GM19023 (cell line): ENCODE data around the gene SGK1.

Experiments used
- ATAC-seq: cut with Tn5 transposase; IDR thresholded peaks from one replicate; pipeline ENCODE4 v1.9.1; 2021; ENCODE audit warnings: mild to moderate bottlenecking, moderate library complexity; ENCODE audit not compliant: unreplicated experiment

The SGK1 gene

DNA sequence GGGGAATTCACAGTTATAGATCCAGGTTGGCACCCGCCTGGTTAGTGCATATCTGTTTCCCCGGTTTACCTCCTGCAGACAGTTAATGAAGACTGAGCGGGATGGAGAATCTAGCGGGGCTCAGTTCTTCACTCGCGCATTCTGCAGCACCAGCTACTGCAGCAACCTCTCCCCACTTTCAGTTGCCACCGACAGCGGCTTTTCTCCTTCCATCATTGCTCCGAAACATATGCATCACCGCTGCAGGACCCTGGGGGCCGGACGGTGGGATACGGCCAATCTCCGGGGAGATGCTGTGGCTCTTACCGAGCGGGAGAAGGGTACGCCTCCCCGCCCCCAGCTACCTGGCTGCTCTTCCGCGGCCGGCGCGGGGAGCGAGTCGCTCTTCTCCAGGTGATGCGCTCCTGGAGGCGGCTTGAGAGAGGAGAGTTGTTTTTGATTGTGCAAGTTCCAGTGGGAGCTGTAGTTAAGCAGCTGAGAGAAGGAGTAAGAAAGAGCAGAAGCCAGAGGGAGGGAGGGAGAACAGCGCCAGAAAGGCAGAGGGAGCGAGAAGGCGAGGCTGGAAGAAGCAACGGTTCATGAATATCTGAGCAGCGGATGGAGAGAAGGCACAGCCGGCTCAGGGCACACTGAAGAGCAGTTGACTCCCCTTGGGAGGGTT, at the start of gene SGK1:
Gene SGK1 (minus strand): TSS at position 642 of the 661 bp plus-strand sequence. CDS start 652 bp downstream, outside the sequence.
- no peak for ATAC-seq

DNA sequence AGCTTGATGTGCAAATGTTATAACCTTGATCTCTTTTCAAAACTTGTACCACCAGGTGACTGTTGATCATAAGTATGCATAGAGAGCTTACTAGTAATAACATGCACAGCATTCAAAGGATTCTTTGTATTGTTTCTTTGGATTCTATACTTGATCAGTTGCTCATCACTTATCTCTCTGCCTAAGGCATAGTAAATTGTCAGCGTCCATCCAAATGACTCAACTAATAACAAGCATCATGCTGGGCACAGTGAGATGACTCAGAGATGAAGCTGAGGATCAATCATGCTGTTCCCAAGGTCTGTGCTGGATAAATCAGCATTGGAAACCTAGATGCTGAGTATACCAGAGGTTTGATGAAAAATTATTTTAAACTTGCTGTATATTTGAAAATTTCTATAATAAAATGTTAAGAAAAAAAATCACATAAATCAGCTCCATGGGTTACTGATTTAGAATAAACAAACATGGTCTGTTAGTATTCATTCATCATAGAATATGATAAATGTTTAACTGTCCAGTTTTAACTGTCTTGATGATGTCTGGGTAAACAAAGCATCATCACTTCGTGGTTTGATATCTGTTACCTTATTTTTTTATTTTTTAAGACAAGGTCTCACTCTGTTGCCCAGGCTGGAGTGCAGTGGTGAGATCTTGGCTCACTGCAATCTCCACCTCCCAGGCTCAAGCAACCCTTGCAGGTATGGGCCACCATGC, 45.6 kb upstream of the SGK1 start:
- ATAC-seq, result no peak

DNA sequence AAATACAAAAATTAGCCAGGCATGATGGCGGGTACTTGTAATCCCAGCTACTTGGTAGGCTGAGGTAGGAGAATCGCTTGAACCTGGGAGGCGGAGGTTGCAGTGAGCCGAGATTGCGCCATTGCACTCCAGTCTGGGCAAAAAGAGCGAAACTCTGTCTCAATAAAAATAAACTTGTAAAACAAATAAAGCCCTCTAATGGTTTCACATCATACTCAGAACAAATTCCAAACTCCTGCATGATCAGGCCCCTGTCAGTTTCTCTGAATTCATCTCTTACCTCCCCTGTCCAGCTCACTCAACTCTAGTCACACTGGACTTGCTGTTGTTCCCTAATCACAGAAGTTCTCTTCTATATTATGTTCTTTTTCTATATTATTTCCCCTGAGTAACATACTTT, 43.1 kb upstream of the SGK1 start:
- no peak for ATAC-seq

DNA sequence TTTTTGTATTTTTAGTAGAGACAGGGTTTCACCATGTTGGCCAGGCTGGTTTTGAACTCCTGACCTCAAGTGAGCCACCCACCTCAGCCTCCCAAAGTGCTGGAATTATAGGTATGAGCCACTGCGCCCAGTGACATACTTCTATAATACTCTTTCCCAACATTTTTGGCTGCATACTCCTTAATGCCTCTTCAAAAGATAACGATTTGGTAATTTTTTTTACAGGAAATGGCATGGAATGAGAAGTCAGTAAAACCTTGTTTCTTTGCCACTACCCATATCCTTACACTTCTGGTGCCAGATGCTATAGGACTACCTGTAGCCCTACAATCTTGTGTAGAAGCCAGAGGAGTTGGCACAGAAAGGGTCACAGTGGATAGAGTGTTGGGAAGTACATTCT, 41.4 kb upstream of the SGK1 start:
- ATAC-seq, result no peak

DNA sequence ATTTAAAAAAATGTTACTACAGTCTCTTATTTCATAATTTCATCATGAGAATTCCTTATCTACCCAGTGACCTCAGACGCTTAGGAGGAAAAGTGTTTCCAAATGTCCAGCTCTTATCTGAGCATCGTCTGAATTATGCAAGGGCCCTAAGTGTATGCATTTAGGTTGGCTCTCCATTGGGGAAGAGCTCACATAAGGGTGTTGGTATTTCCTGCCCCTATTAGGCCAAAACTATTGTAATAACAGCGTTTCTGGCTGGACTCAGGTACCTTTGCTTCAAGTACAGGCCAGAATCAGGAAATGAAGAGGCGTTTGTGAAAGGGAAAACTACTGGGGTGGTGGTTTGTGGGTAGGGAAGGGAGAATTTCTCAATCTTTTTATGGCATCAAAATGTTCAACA, 40.4 kb upstream of the SGK1 start:
- ATAC-seq, result no peak

DNA sequence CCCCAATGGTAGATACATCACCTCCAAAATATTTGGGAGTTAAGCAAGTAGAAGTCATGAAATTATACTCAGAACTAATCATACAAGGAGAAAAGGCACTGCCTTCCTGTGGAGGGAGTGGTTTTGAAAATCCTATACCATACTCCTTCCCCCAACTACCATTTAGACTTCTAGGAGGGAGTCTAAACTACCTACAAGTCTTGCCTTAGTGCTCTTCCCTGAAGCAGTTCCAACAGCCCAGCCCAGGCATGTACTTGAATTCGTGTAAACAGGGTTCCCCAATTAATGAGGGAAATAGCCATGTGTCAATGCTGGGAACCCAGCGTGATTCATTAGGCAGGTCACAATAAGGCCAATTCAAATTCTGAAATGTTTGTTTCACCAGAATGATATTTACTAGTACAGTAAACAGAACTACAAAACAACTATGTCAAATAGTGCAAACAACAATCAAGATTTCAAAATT, 39.1 kb upstream of the SGK1 start:
- no peak for ATAC-seq

DNA sequence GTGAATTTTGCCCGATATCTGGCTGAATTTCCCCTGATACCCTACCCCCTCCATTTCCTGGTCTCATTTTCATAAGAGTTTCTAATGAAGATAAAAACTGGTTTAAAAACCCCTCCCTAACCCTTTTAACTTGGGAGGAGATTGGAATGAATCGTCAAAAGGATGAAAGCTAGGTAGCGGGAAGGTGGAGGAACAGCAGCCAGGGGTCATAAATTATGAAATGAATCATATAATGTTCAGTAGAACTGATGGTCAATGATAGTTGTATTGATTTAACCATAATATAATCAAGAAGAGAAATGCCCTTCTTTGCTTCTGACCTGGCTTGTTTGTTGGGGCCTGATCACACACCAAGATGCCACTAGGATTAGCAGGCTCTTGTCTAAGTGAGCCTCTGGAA, 38.5 kb upstream of the SGK1 start:
- no peak for ATAC-seq

DNA sequence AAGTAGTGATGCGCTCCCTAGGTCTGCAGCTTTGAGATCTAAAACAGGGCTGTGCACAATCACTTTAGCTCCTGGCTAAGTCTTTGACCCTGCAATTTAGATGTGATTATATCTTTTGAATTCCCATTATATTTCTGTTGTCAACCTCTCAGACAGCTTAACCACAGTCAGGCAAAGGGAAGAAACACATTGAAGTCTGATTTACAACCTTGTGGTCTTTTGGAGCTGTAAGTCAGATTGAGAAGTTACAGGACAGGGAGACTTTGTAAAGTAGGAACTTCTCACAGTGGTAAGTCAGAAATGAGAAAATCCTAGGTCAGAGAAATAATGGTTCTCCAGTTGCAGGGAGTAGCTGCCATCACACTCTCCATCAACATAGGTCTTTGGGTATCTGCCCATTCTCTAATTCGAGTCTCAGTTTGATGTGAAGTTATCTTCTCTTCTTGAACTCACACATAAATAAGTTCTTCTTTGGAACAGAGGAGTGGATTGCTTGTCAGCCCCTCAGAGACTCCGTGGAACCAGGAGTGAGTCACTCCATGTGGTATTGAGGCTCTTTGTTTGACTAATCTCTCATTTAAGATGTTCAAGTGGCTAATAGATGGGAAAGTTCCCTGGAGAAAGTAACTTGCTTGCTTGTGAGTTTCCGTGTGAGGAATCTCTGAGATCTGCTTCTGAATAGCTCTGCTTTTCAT, 35.0 kb upstream of the SGK1 start:
- ATAC-seq, result no peak

DNA sequence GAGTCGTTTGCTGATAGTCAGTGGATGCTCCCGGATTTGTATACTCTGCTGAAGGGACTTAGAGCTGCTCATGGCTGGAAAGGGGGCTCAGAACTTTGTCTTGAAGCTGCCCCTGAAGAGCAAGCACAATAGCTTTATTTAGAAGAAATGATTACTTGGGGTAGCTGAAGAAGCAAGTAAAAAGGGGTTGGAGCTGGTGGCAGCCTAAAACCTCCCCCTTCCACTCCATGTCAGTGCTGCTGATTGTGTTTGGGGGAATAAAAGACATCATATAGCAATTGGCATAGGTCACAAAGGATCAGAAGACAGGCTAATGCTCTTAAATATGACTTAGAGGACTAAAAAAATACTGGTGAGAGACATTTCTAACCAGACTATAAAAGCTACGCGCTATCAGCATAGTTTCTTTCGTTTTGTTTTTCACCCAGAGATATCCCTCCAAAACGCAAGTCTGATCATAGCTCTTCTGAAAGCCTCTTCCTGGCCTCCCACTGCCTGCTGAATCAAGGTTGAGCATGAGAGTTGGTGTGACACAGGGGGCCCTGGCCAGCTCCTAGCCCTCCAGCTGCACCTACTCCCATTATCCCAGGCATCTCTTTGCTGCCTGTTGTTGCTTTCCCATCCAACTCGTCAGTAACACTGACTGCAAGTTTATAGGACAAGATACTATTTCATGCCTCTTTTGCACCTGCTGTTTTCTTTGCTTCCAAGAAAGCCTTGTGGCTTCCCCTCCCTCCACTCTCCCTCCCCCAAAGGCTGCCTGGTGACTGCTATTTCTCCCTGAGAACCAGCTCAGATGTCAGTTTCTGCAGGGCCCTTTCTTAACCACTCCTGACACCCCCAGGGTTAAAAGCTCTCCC, 33.9 kb upstream of the SGK1 start:
- ATAC-seq, result no peak

DNA sequence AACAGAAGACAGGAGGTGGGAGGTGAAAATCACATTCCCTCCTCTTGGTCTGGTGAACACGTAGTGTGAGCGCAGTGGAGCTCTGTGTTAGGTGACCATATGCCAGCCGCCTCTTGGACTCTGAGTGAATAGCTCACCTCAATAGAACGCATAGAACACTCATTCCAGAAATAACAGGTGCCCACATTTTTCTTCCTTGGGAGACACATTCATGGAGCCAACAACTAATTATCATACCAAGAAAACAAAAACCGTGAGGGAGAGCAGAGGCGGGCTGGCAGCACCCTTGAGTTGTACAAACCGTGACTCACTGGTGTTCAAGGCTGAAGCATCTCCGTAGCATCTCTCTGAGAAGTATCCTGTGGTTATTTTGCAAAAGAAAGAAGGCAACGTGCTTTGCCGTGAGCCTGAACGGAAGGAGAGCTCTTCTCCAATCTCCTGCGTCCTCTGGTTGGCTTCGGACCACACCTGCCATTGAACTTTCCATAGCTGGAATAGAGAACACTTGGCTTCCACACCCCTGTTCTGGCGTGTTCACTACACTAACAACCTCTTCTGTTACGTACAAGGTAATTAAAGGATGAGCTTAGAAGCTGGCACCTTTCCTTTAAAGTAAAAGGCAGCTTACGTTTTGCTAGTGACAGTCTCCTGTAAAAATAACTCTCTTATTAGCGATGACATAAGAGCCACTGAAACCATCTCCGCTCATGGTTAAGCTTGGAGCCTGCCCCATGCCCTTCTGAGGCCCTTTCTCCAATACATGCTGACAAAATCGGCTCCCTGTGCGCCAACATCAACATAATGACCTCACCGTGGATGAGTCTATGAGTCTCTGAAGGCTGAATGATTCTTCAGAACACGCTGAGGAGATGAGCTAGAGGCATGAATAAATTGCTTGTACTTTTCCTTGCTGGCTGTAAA, 30.2 kb upstream of the SGK1 start:
- no peak for ATAC-seq

DNA sequence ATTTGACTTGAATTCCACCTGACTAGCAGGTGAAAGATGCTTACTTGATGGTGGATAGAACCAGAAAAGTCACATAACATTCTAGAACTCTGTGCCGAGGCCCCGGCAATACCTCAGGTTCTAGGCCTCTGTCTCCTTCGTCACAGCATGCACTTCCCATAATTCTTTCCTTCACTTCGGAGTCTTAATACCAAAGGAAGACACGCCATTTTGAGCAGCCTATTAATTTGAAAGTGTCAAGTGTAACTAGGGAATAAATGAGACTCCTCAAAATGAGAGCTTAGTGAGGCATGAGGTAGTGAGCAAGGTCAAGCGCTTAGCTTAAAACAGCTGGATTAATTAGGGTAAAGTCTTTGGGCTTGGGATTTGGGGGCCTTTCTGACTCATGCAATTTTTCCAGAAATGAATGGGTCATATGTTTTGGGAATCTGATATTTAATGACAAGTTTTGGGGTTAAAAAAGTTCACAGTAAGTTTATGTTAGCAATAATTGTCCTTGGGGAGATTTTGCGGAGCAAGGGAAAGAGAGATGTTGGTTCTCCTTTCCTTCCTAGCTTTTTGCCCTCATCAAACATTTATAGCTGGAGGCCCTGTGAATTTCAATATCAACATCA, 29.1 kb upstream of the SGK1 start:
- no peak for ATAC-seq

DNA sequence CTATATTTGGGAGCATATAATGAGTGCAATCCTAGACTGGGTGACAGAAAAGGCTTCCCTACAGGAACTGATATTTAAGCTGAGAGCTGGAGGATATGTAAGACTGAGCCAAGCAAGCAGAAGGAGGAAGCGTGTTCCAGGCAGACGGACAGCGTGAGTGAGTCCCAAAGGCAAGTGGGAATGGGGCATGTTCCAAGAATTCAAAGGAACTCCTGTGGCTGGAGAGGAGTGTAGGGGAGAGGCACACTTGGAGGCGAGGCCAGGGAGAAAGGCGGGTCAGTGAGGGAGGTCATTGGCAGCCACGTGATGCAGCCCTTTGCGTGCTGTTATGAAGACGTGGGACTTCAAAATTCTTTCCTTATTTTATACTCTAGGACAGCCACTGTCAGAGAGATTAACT, 27.9 kb upstream of the SGK1 start:
- no peak for ATAC-seq

DNA sequence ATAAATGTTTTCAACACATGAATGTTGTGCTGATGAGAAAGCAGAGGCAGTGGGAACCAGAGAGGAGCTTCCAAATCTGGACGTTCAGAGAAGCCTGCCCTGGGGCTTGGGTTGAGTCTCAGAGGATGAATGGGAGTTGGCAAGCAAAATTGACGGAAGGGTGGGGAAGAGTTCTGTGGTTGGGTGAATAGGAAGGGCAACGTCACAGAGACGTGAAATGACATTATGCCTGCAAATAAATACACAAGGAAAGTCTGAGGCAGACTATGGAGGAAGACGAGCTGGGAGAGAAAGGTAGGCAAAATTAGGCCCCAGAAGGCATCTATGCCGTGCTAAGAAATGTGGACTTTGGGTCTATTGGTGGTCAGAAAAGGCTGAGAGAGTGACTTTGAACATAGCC, 25.2 kb upstream of the SGK1 start:
- no peak for ATAC-seq

DNA sequence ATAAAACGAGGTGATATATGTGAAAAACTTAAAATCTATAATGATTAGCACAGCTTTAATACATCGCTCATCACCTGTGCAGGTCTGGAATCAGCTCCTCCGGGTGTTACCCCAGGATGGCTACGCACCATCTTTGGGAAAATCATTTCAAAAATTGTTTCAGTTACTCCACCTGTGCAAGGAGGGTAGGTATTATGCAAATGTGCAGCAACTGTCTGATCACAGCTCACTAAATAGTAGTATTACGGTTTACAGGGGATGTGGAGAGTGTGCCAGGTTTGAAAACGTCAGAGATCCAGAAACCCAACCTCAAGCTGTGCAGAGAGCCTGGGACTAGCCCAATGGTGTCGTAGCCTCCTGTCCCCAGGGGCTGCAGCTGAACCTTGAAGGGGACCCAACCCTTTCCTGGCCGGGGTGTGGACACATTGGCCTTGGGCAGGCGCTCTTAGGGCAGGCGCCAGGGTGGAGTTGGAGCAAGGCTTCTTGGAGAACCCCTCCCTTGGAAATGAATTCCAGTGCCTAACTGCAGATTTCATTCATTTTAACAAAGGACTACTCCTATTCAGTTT, 24.2 kb upstream of the SGK1 start:
- no peak for ATAC-seq

DNA sequence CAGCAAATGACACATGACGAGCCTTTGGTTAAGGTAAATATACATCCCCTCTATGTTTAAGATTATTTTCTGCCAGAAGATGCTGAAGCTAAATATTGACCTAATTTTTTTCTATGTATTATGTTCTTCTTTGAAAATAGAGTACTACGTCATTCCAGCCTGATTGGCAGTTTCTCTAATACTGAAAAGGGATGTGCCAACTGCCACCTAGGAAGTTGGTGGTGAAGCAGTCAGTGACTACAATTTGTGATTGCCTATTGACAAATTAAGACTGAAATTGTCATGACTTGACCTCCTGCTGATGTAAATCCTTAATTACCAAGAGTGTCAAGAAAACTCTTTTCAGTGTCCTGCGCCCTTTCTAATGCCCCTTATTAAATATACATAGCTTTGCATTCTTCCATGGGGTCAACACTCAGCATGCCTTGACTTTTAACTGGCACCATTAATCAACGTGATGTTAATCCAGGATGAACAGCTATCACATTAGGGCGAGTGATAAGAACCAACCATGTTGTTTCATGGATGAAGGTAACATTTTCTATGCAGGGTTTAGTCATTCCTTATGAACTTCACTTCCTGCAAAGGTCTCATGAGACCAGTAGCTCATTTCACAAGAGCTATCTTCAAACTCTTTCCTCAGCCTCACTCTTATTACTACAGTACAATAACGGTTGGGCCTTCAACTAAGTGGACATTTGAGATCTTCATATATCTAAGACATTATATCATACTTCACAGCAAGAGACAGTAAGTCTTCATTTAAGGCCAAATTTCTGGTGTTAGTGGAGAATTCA, 22.5 kb upstream of the SGK1 start:
- ATAC-seq, result no peak

DNA sequence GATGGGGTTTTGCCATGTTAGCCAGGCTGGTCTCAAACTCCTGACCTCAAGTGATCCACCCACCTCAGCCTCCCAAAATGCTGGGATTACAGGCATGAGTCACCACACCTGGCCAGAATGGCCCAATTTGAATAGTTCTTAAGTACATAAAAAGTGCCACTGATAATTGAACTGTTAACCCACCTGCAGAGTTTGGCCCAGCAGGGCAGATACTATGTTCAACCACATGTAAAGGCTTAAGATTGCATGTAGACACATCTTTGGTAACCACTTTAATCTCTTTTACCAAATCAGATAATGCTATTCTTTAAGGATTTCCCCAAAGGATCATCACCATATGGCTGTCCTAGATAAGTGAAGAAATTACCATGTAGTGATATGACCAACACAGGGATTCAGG, 21.3 kb upstream of the SGK1 start:
- ATAC-seq, result no peak

DNA sequence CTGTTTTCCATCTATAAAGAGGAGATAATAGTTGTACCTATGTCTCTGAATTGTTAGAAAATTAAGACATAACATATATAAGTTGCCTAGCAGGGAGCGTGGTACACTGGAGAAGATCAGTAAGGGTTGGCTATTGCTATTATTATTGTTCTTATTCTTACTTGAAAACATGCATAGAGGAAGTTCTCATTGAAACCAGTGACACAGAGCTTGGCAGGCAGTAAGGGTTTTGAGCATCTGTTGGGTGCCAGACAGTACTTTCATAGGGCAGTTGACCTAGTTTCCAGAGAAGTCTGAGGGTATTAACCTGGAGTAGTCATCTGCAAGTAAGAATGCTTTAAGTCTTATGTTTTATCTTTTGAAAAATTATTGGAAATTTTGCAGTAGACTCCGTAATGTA, 13.3 kb upstream of the SGK1 start:
- ATAC-seq, result no peak

DNA sequence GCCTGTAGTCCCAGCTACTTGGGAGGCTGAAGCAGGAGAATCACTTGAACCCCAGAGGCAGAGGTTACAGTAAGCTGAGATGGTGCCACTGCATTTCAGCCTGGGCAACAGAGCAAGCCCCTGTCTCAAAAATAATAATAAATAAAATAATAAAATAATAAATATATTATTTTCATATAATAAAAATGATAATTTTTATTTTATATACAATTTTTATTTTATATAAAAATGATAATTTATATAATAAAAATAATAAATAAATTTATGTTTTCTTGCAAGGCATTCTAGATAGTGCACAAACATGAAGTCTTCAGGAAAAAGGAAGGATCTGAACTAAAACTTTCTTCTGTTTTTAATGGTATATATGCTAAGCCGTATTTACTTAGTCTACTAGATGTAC, 12.6 kb upstream of the SGK1 start:
- ATAC-seq, result no peak

DNA sequence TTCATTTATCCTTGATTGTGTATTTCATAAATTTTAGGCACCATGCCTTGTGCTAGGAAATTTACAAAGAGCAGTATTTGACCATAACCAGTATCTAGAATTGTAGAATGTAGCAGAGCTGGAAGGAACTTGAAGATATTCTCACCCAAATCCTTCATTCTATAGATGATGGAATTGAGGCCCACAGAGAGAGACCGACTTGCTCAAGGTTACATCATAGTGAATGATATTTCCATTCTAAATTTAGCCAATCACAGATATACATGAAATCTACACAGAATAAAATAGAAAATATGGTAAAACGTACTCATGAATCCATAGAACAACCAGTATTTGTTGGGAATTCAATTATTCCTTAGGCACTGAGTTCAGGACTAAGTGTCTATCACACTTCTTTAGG, 10.9 kb upstream of the SGK1 start:
- no peak for ATAC-seq
